HG02678 (cell line): Measurements from ENCODE around the gene TRABD.

Experiments
- ATAC-seq: cut with Tn5 transposase; IDR thresholded peaks from one replicate; pipeline ENCODE4 v1.9.1; 2021; ENCODE audit warnings: mild to moderate bottlenecking, moderate library complexity; ENCODE audit not compliant: unreplicated experiment

Gene TRABD

DNA sequence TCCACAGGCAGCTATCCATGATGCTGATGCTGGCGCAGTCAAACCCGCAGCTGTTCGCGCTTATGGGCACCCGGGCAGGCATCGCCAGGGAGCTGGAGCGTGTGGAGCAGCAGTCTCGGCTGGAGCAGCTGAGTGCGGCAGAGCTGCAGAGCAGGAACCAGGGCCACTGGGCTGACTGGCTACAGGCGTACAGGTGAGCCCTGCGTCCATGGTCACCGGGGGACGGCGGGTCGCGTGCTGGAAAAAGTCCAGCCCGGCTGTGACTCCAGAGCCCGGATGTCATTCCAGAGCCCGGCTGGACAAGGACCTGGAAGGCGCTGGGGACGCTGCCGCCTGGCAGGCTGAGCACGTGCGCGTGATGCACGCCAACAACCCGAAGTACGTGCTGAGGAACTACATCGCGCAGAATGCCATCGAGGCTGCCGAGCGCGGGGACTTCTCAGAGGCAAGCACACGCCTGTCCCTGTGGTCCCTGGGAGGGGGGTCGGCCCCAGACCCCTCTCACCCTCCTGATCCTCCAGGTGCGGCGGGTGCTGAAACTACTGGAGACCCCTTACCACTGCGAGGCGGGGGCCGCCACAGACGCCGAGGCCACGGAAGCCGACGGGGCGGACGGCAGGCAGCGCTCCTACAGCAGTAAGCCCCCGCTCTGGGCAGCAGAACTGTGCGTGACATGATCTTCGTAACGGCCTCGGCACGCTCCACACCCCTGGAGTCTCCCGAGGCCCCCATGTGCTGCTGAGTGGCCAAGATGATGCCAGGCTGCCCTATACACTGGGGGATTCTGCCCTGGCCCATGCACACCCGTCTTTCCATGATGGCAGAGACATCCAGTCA, 31.2 kb downstream of the TRABD start:
- ATAC-seq: no peak

DNA sequence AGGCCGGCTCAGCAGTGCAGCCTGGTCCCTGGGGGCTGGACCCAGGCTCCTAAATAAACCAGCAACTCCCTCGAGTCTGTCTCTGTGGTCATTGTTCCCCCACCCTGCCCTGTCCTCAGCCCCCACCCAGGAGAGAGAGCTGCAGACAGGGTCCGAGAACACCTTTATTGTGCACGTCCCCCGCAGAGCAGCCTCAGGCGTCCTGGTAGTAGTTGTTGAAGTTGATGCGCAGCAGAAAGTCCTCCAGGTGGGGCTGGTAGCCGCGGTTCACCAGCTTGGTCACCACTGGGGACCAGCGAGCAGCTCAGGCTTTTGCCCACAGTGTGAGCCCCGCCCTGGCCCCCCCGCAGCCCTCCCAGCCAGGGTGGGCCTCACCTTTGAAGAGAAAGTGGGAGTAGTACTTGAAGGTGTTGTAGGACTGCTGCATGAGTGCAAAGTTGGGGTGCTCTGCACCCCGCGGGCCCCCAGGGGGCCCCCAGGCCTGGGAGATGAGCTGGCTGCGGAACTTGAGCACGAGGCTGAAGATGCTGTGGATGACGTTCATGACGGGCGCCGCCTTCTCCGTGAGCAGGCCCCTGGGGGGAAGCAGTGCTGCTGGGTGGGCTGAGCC, 31.9 kb downstream of the TRABD start:
- no peak for ATAC-seq

GRCh38 chr22:50218153-50218995, 32.7 kb downstream of the TRABD start:
- ATAC-seq: no peak

- ATAC-seq: no peak
These were observed 33.4 kb downstream of the TRABD start for GRCh38 chr22:50218996-50219727.

DNA sequence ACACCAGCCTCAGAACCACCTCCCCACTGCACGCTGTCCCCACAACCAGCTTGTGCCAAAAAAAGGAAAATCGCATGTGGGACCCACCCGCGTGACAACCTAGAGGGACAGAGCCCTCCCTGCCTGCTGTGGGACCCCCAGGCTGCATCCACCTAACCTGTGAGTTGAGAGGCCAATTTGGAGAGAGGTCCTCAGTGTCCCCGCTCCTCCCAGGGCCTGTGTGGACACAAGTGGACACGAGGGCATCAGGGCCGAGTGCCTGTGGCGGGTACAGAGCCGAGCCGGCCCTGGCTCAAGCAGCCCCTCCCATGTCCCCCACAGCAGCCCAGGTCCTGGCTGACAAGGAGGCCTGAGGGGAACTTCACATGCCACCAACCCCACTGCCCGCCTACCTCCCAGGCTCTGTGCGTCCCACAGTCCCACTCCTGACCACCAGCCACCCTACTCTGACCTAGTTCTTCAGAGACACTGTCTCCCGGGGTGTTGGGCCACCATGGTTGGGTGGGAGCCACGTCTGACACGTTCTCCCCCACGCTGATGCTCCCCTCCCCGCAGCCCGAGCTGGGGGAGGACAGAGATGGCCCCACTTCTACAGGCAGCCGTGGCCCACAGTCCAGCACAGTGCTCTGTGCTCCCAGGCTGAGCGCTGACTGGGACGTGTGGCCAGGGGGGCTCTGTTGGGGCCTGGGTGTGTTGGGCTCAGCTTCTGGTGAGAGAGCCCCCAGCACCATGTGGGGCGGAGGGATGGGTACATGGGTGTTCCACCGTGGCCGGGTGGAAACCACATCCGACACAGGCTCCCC, 34.3 kb downstream of the TRABD start:
- no peak for ATAC-seq

GRCh38 chr22:50220603-50221409, 35.1 kb downstream of the TRABD start:
- ATAC-seq: no peak

GRCh38 chr22:50221410-50222300, 35.9 kb downstream of the TRABD start:
- no peak for ATAC-seq

GRCh38 chr22:50222508-50222907, 36.8 kb downstream of the TRABD start:
- ATAC-seq: no peak

DNA sequence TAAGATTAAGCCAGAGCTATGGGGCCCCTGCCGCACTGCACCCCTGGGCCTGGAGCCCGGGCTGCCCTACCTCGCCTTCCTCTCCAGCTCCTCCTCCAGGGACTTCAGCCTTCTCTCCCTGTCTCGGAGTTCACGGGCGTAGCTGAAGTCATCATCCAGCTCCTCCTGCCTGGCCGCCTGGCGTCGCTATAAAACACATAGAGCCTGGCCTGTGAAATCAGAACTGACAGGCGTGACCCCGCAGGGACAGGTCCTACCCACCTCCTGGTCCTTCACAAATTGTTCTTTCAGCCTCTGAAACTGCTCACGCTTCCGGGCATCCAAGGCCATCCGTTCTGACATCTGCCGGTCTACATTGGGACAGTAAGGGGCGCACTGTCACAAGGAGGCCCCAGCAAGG, 38.4 kb downstream of the TRABD start:
- ATAC-seq: no peak

DNA sequence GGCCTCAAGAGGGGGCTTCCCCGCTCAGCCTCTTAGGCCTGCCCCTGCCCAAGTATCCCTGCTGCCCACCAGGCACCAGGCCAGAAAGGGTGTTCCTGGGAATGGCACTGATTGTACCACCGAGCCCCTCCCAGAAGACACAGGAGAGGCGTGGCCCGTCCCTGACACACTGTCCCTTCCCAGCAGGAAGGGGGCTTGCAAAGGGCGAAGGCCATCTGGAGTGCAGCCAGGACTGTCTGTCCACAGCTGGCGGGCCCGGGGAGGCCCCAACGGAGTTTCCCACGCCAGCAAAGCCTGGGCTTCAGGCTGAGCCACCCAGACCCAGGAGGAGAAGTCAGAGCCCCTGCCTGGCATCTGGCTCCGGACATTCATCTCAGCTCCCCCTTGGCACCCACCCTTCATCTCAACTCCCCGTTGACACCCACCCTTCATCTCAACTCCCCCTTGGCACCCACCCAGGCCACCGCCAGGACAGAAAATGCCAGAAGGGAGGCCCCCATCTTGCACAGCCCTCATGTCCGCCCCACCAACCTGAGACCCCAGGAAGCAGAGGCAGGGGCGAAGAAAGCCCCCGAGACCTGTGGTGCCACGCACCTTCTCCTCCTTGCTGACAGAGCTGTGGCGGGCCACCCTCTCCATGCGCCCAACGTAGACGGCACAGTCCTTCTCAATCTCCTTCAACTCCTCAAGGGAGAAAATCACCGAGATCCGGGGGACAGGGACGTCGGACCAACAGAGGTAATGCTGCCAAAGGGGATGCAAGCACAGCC, 39.7 kb downstream of the TRABD start:
- no peak for ATAC-seq

GRCh38 chr22:50226063-50226874, 40.6 kb downstream of the TRABD start:
- no peak for ATAC-seq

DNA sequence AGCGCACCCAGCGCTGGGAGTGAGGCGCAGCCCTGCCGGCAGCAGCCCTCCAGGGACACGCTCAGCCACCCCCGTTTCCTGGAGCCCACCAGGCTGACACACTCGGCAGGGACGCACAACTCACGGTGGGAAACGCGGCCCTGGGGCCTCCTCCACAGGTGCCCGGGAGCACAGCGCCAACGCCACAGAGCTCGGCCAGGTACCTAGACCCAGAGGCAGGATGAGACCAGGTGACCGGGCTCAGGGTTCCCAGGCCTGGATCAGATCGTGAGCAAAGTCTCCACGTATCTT, 41.1 kb downstream of the TRABD start:
- no peak for ATAC-seq

- ATAC-seq: no peak
These were observed 42.0 kb downstream of the TRABD start for GRCh38 chr22:50227579-50228215.

- no peak for ATAC-seq
These were observed 42.7 kb downstream of the TRABD start for GRCh38 chr22:50228366-50228765.

DNA sequence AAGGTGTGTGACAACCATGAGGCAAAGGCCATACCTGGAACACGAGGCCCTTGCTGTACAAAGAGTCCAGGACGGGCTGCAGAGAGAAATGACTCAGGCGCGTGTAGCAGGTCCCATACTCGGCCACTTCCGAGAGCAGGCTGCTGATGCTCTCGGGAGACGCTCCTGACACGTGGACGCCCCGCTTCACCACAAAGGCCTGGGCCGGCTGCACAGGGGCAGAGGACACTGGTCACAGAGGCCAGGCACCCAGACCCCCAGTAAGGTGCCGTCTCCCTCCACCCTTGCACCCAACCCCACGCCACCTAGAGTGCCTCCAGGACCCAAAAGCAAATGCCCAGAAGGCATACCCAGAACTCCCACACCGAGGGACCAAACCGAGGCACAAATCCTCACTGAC, 43.7 kb downstream of the TRABD start:
- ATAC-seq: no peak

DNA sequence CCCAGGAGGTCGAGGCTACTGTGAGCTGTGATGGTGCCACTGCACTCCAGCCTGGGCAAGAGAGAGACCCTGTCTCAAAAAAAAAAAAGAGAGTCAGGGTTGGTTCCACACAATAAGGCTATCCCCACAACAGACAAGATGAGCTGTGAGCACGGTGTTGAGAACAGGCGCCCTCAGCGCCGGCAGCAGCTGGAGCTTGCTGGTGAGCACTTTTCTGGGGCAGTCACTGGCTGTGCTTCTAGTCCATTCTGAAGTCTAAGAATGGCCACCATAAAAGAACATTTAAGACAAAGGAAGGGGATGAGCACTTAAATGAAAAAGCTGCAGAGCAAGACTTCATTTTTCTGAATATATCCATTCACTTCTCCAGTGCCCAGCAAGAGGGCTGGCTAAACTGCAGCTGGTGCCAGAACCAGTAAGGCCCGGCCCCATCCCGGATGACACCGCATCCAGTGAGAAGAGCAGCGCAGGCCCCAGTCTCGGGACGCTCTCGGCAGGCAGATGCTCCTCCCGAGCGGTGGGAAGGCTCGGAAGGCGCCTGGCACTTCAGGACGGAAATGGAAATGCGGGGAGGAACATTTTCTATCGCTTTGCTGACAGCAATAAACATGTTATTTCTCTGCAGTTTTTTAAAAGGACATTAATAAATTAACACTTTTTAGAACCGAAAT, 46.9 kb downstream of the TRABD start:
- no peak for ATAC-seq
